Common myeloid progenitor, CD34-positive (primary cell): Measurements from ENCODE around the gene KISS1.

Experiments used
- CTCF ChIA-PET: fragments of 350-600 bp; sonication (Branson Sonifier 250); formaldehyde crosslinking; loops from one replicate; lab custom pipeline; 2021; ENCODE audit warnings: antibody characterized with exemption; lab: Charles Lee
- POLR2A ChIA-PET: fragments of 350-600 bp; sonication (Branson Sonifier 250); formaldehyde crosslinking; loops from one replicate; lab custom pipeline; 2021; ENCODE audit warnings: antibody characterized with exemption; lab: Charles Lee
- DNase-seq, 3 donors: peaks; one replicate each; pipeline versions ENCODE4 v3.0.0 to v3.0.0-alpha.2; 2013
- H3K27ac ChIP-seq, 2 experiments: 1 replicate in 1 of 2; 2 replicates in 1 of 2; pipeline ENCODE4 v1.7.0; 2013; ENCODE audit warnings: inconsistent platforms in 2 of 2, low read length in 2 of 2, mild to moderate bottlenecking in 2 of 2, low read depth in 1 of 2, moderate library complexity in 1 of 2; ENCODE audit not compliant: severe bottlenecking in 2 of 2, insufficient read depth in 1 of 2, poor library complexity in 1 of 2
- H3K27me3 ChIP-seq, 5 experiments: replicated peaks in 2 of 5; 1 replicate in 3 of 5; 2 replicates in 2 of 5; pipeline versions ENCODE4 v1.6.1 to v1.7.0; 2013; ENCODE audit warnings: low read length in 4 of 5, mild to moderate bottlenecking in 2 of 5, moderate library complexity in 2 of 5, inconsistent platforms in 1 of 5; ENCODE audit not compliant: insufficient read depth in 5 of 5, control insufficient read depth in 4 of 5
- H3K36me3 ChIP-seq, 4 experiments: 1 replicate in 2 of 4; 2 replicates in 2 of 4; pipeline versions ENCODE4 v1.6.1 to v1.7.0; 2013; ENCODE audit warnings: low read length in 3 of 4, control low read depth in 1 of 4, mild to moderate bottlenecking in 1 of 4; ENCODE audit not compliant: control insufficient read depth in 4 of 4, insufficient read depth in 4 of 4
- H3K4me1 ChIP-seq, 4 experiments: 1 replicate in 3 of 4; 2 replicates in 1 of 4; pipeline versions ENCODE4 v1.6.1 to v1.7.1; 2013; ENCODE audit warnings: low read length in 3 of 4, mild to moderate bottlenecking in 3 of 4, control low read depth in 1 of 4, inconsistent platforms in 1 of 4, moderate library complexity in 1 of 4; ENCODE audit not compliant: control insufficient read depth in 4 of 4, insufficient read depth in 4 of 4; ENCODE audit errors: control extremely low read depth in 1 of 4
- H3K4me3 ChIP-seq, 7 experiments: 1 replicate in 4 of 7; 2 replicates in 3 of 7; pipeline versions ENCODE4 v1.5.1 to v1.7.0; 2013; ENCODE audit warnings: mild to moderate bottlenecking in 7 of 7, low read length in 6 of 7, moderate library complexity in 6 of 7, inconsistent platforms in 2 of 7, low read depth in 2 of 7, control low read depth in 1 of 7; ENCODE audit not compliant: insufficient read depth in 4 of 7, control insufficient read depth in 1 of 7; ENCODE audit errors: extremely low read depth in 1 of 7
- H3K9me3 ChIP-seq, 5 experiments: 1 replicate in 4 of 5; 2 replicates in 1 of 5; pipeline versions ENCODE4 v1.6.1 to v1.7.1; 2013; ENCODE audit warnings: low read length in 4 of 5, mild to moderate bottlenecking in 2 of 5, inconsistent platforms in 1 of 5, low read depth in 1 of 5, moderate library complexity in 1 of 5; ENCODE audit not compliant: control insufficient read depth in 4 of 5, insufficient read depth in 2 of 5; ENCODE audit errors: control extremely low read depth in 1 of 5
- WGBS: methylation state at CpG from one replicate; pipeline ENCODE4 v1.1.5; 2013; ENCODE audit not compliant: insufficient coverage; 5-methylcytosine and 5-hydroxymethylcytosine counted together

The KISS1 gene

GRCh38 chr1:204225841-204226735, 29.8 kb upstream of the KISS1 start:
- Histone ChIP-seq H3K9me3 (no peaks in the 10 kb centered on the region), H3K4me1 (peaks cover 0 to 10% (median 3%) of the 10 kb centered on the region in 4 experiments), H3K27me3 (no peaks in the 10 kb centered on the region), H3K27ac (no peak overlapping the region), H3K36me3 (peaks cover 0 to 7% (median 2%) of the 10 kb centered on the region in 4 experiments), H3K4me3 (no peak overlapping the region)
- 94% methylated on average over 13 of the region's 16 CpGs for WGBS
- POLR2A ChIA-PET, result no interaction called here
- peak in 2 of 3 donors; percentile 34 to 52 for DNase-seq
- CTCF ChIA-PET, result interaction anchor here (0.8 to 1.6 kb wide), 2 partner anchors 29 to 31 kb away, joined by 3 to 4 read pairs; no protein-coding TSS in a partner anchor

GRCh38 chr1:204224655-204225054, 28.4 kb upstream of the KISS1 start:
- H3K36me3 ChIP-seq, result peaks cover 0 to 7% (median 2%) of the 10 kb centered on the region in 4 experiments
- no peaks in the 10 kb centered on the region for H3K9me3 ChIP-seq
- ChIA-PET POLR2A (no interaction called here), CTCF (interaction anchor here (1.3 kb wide), 1 partner anchor 139 kb away, joined by 3 read pairs; no protein-coding TSS in a partner anchor)
- H3K27ac ChIP-seq, result no peak overlapping the region
- 85% methylated on average over 6 of the region's 8 CpGs for WGBS
- DNase-seq, result no peak
- H3K27me3 ChIP-seq, result no peaks in the 10 kb centered on the region
- H3K4me1 ChIP-seq, result peaks cover 0 to 10% (median 3%) of the 10 kb centered on the region in 4 experiments
- no peak overlapping the region for H3K4me3 ChIP-seq

- CTCF ChIA-PET, result interaction anchor here (0.8 to 1.3 kb wide), 2 partner anchors 10 to 140 kb away, joined by 3 to 4 read pairs; partner anchors contain the start of gene GOLT1A
Observed at GRCh38 chr1:204223129-204223860, 27.0 kb upstream of the KISS1 start.

GRCh38 chr1:204222764-204223055, 26.4 kb upstream of the KISS1 start:
- Histone ChIP-seq H3K4me1 (peaks cover 0 to 19% (median 10%) of the 10 kb centered on the region in 4 experiments), H3K27me3 (no peaks in the 10 kb centered on the region), H3K27ac (no peak overlapping the region), H3K9me3 (no peaks in the 10 kb centered on the region), H3K36me3 (peaks cover 0 to 4% (median 0%) of the 10 kb centered on the region in 4 experiments), H3K4me3 (no peak overlapping the region)
- CTCF ChIA-PET, result no interaction called here
- POLR2A ChIA-PET, result no interaction called here
- 100% methylated on average over 3 of the region's 3 CpGs for WGBS
- no peak for DNase-seq

More at GRCh38 chr1:204223129-204223860, 27.0 kb upstream of the KISS1 start:
- peaks cover 0 to 17% (median 9%) of the 10 kb centered on the region in 4 experiments for H3K4me1 ChIP-seq
- peaks cover 0 to 5% (median under 1%) of the 10 kb centered on the region in 4 experiments for H3K36me3 ChIP-seq
- WGBS, result 95% methylated on average over 10 of the region's 17 CpGs
- H3K4me3 ChIP-seq, result no peak overlapping the region
- no peak overlapping the region for H3K27ac ChIP-seq
- no peaks in the 10 kb centered on the region for H3K27me3 ChIP-seq
- no peak for DNase-seq
- no peaks in the 10 kb centered on the region for H3K9me3 ChIP-seq
- POLR2A ChIA-PET, result no interaction called here

- Histone ChIP-seq H3K36me3 (peaks cover 0 to 4% (median 0%) of the 10 kb centered on the region in 4 experiments), H3K4me1 (peaks cover 0 to 19% (median 10%) of the 10 kb centered on the region in 4 experiments), H3K27me3 (no peaks in the 10 kb centered on the region), H3K4me3 (no peak overlapping the region), H3K9me3 (no peaks in the 10 kb centered on the region), H3K27ac (no peak overlapping the region)
- DNase-seq, result no peak
- WGBS, result 93% methylated on average over 7 of the region's 8 CpGs
- ChIA-PET POLR2A (no interaction called here), CTCF (no interaction called here)
Observed at GRCh38 chr1:204222006-204222763, 25.9 kb upstream of the KISS1 start.

GRCh38 chr1:204221271-204221670, 25.0 kb upstream of the KISS1 start:
- no peaks in the 10 kb centered on the region for H3K27me3 ChIP-seq
- DNase-seq, result no peak
- POLR2A ChIA-PET, result no interaction called here
- CTCF ChIA-PET, result interaction anchor here (0.7 kb wide), 1 partner anchor 186 kb away, joined by 3 read pairs; no protein-coding TSS in a partner anchor
- 88% methylated on average over 5 of the region's 11 CpGs for WGBS
- peaks cover 0 to 13% (median 9%) of the 10 kb centered on the region in 4 experiments for H3K4me1 ChIP-seq
- no peak overlapping the region for H3K27ac ChIP-seq
- H3K36me3 ChIP-seq, result peaks cover 0 to 4% (median 0%) of the 10 kb centered on the region in 4 experiments
- H3K4me3 ChIP-seq, result no peak overlapping the region
- H3K9me3 ChIP-seq, result no peaks in the 10 kb centered on the region
